ENCODE data around the gene SIL1. TPM values are rescaled to one million over a fixed set of nuclear protein-coding genes. Genes with fewer than 3 reads are reported as not detected.

Gene SIL1
- total RNA-seq, 4 donors from 2014 or later: 20.3 to 39.2 (median 29.1) TPM

Small RNA genes lying within 50 kb of the gene (small RNA-seq; reads per million reads assigned to genes)
- gene RNU6-572P: 0 reads per million in 3 donors

Other genes starting within 250 kb of the SIL1 start
- 100 to 1,000 TPM; 164 to 234 (median 220) TPM for gene MATR3, start 95.4 kb upstream of the SIL1 start, total RNA-seq
- gene PAIP2, start 143.5 kb upstream of the SIL1 start, total RNA-seq: 100 to 1,000 TPM in 1 of 4 donors, 10 to 100 TPM in 3; 73.6 to 111 (median 97.0) TPM
- not detected for gene SLC23A1, start 184.9 kb upstream of the SIL1 start, total RNA-seq
- under 1 TPM in 2 of 4 donors, not detected in 2; 0.78 to 0.99 TPM for gene MZB1, start 191.5 kb upstream of the SIL1 start, total RNA-seq
- 10 to 100 TPM in 2 of 4 donors, 1 to 10 TPM in 2; 2.5 to 11.0 (median 7.8) TPM for gene PROB1, start 196.7 kb upstream of the SIL1 start, total RNA-seq
- 1 to 10 TPM; 2.9 to 6.5 (median 4.8) TPM for gene SPATA24, start 205.7 kb upstream of the SIL1 start, total RNA-seq
- gene DNAJC18, start 241.2 kb upstream of the SIL1 start, total RNA-seq: 10 to 100 TPM in 3 of 4 donors, 1 to 10 TPM in 1; 8.3 to 15.4 (median 13.4) TPM

All from esophagus muscularis mucosa (tissue), 4 donors.